Activated CD4-positive, alpha-beta T cell treated with anti-CD3 and anti-CD28 coated beads, Interleukin-2, amount 50 U/mL, for 48 hours (primary cell): ENCODE data around the gene NTSR1.

Experiments used
- DNase-seq, 2 experiments: peaks; one replicate each; pipeline ENCODE4 v3.0.0-alpha.2; 2020

NTSR1 gene

GRCh38 chr20:62792182-62792939 lies 83.7 kb downstream of the NTSR1 start:
- DNase-seq, result no peak

GRCh38 chr20:62792940-62793756 lies 84.5 kb downstream of the NTSR1 start:
- no peak for DNase-seq

- no peak for DNase-seq
Measured at GRCh38 chr20:62793757-62794006, 85.0 kb downstream of the NTSR1 start.

GRCh38 chr20:62794007-62794724 lies 85.5 kb downstream of the NTSR1 start:
- DNase-seq, result peak; percentile 98

GRCh38 chr20:62795023-62795761 lies 86.6 kb downstream of the NTSR1 start:
- peak; percentile 69 to 76 for DNase-seq

GRCh38 chr20:62796699-62797491 lies 88.3 kb downstream of the NTSR1 start:
- DNase-seq, result no peak

GRCh38 chr20:62797671-62798532 lies 89.3 kb downstream of the NTSR1 start:
- no peak for DNase-seq

GRCh38 chr20:62799036-62799435 lies 90.4 kb downstream of the NTSR1 start:
- no peak for DNase-seq

GRCh38 chr20:62799459-62799858 lies 90.8 kb downstream of the NTSR1 start:
- DNase-seq, result no peak

GRCh38 chr20:62799873-62800272 lies 91.2 kb downstream of the NTSR1 start:
- DNase-seq, result no peak

GRCh38 chr20:62800314-62801259 lies 92.0 kb downstream of the NTSR1 start:
- no peak for DNase-seq

- DNase-seq, result no peak
Measured at GRCh38 chr20:62801284-62802010, 92.8 kb downstream of the NTSR1 start.

- DNase-seq, result no peak
Measured at GRCh38 chr20:62802026-62802712, 93.5 kb downstream of the NTSR1 start.

GRCh38 chr20:62804021-62804626 lies 95.5 kb downstream of the NTSR1 start:
- no peak for DNase-seq

- peak; percentile 65 to 68 for DNase-seq
Measured at GRCh38 chr20:62804627-62805154, 96.1 kb downstream of the NTSR1 start, which contains the start of gene OGFR. Gene OGFR (plus strand): TSS chr20:62804835. CDS start chr20:62804860, 25 bp downstream.

- DNase-seq, result no peak
Measured at GRCh38 chr20:62805155-62805710, 96.6 kb downstream of the NTSR1 start.

GRCh38 chr20:62805711-62806382 lies 97.2 kb downstream of the NTSR1 start:
- no peak for DNase-seq
